WTC11 (cell line): ENCODE results near the gene PCSK2. TPM values are rescaled to one million over a fixed set of nuclear protein-coding genes. Genes with fewer than 3 reads are reported as not detected.
A peak's percentile ranks its signal among the peaks of the same experiment; 100 is the strongest.

Experiments
- ATAC-seq: fragments of 200-7000 bp; cut with Tn5 transposase; 2 replicates; pipeline ENCODE4 v1.10.0; 2021; ENCODE audit warnings: mild to moderate bottlenecking, moderate library complexity
- CTCF ChIA-PET: fragments of 300-600 bp; sonication (Branson Sonifier 250); formaldehyde crosslinking; loops from one replicate; lab custom pipeline; 2021; ENCODE audit warnings: antibody characterized with exemption; lab: Charles Lee
- POLR2A ChIA-PET: fragments of 350-600 bp; sonication (Branson Sonifier 250); formaldehyde crosslinking; loops from one replicate; lab custom pipeline; 2021; ENCODE audit warnings: antibody characterized with exemption; lab: Charles Lee
- DNase-seq: peaks from one replicate; pipeline ENCODE4 v3.0.0; 2021; ENCODE audit warnings: low spot score
- H3K27ac Mint-ChIP-seq: 2 replicates; pipeline ENCODE4 v1.8.0; 2021; ENCODE audit warnings: mixed read lengths
- H3K27me3 Mint-ChIP-seq: 2 replicates; pipeline ENCODE4 v1.8.0; 2021; ENCODE audit warnings: low read depth, mild to moderate bottlenecking, moderate library complexity, mixed read lengths
- H3K36me3 Mint-ChIP-seq: 2 replicates; pipeline ENCODE4 v1.8.0; 2021; ENCODE audit warnings: mixed read lengths
- H3K4me1 Mint-ChIP-seq: 2 replicates; pipeline ENCODE4 v1.8.0; 2022; ENCODE audit warnings: mixed read lengths
- H3K4me3 Mint-ChIP-seq: 2 replicates; pipeline ENCODE4 v1.8.0; 2021; ENCODE audit warnings: mild to moderate bottlenecking, moderate library complexity, mixed read lengths
- H3K9me3 Mint-ChIP-seq: 2 replicates; pipeline ENCODE4 v1.8.0; 2021; ENCODE audit warnings: mixed read lengths
- AFF4 ChIP-seq: sonication (generic); formaldehyde crosslinking; IDR thresholded peaks from 2 replicates; pipeline ENCODE4 v1.8.1; 2023; ENCODE audit warnings: mild to moderate bottlenecking, missing genetic modification reagents, borderline replicate concordance
- E2F4 ChIP-seq: sonication (generic); formaldehyde crosslinking; IDR thresholded peaks from 2 replicates; pipeline ENCODE4 v1.8.1; 2022; ENCODE audit warnings: low read depth, mild to moderate bottlenecking, moderate library complexity, missing genetic modification reagents, borderline replicate concordance
- E2F5 ChIP-seq: sonication (generic); formaldehyde crosslinking; IDR thresholded peaks from 2 replicates; pipeline ENCODE4 v1.8.1; 2022; ENCODE audit warnings: mild to moderate bottlenecking, moderate library complexity, missing genetic modification reagents
- ELF4 ChIP-seq: sonication (generic); formaldehyde crosslinking; IDR thresholded peaks from 2 replicates; pipeline ENCODE4 v1.8.1; 2022; ENCODE audit warnings: low read depth, mild to moderate bottlenecking, moderate library complexity, missing genetic modification reagents
- ERG ChIP-seq: fragments of 250-450 bp; sonication (Bioruptor Pico); IDR thresholded peaks from 2 replicates; pipeline ENCODE4 v1.8.0; 2021; ENCODE audit warnings: mild to moderate bottlenecking
- GRHL2 ChIP-seq: fragments of 250-450 bp; sonication (Bioruptor Pico); IDR thresholded peaks from 2 replicates; pipeline ENCODE4 v1.8.0; 2022; ENCODE audit warnings: mild to moderate bottlenecking, moderate library complexity; ENCODE audit not compliant: insufficient replicate concordance, severe bottlenecking
- HMGA2 ChIP-seq: fragments of 250-450 bp; sonication (Bioruptor Pico); IDR thresholded peaks from 2 replicates; pipeline ENCODE4 v1.4.0; 2021; ENCODE audit warnings: mild to moderate bottlenecking, moderate library complexity
- NFYB ChIP-seq: sonication (generic); formaldehyde crosslinking; conservative IDR thresholded peaks from 2 replicates; pipeline ENCODE4 v1.8.0; 2022; ENCODE audit warnings: low read depth, missing genetic modification reagents
- NR1H2 ChIP-seq: sonication (generic); formaldehyde crosslinking; IDR thresholded peaks from 2 replicates; pipeline ENCODE4 v1.9.0; 2021; ENCODE audit warnings: mild to moderate bottlenecking, moderate library complexity, missing genetic modification reagents
- PREB ChIP-seq: sonication (generic); formaldehyde crosslinking; IDR thresholded peaks from 2 replicates; pipeline ENCODE4 v1.8.1; 2022; ENCODE audit warnings: mild to moderate bottlenecking, missing genetic modification reagents, moderate library complexity, borderline replicate concordance
- RELA ChIP-seq: sonication (generic); formaldehyde crosslinking; IDR thresholded peaks from 2 replicates; pipeline ENCODE4 v1.8.1; 2022; ENCODE audit warnings: missing genetic modification reagents, mild to moderate bottlenecking, borderline replicate concordance
- SOX15 ChIP-seq: fragments of 250-450 bp; sonication (Bioruptor Pico); IDR thresholded peaks from 2 replicates; pipeline ENCODE4 v1.9.0; 2021; ENCODE audit warnings: mild to moderate bottlenecking
- ZMAT4 ChIP-seq: fragments of 250-450 bp; sonication (Bioruptor Pico); IDR thresholded peaks from 2 replicates; pipeline ENCODE4 v1.9.0; 2021; ENCODE audit warnings: mild to moderate bottlenecking
- ZNF138 ChIP-seq: sonication (generic); formaldehyde crosslinking; conservative IDR thresholded peaks from 2 replicates; pipeline ENCODE4 v1.8.1; 2022; ENCODE audit warnings: mild to moderate bottlenecking, moderate library complexity, missing genetic modification reagents
- ZNF263 ChIP-seq: sonication (generic); formaldehyde crosslinking; IDR thresholded peaks from 2 replicates; pipeline ENCODE4 v1.8.1; 2022; ENCODE audit warnings: low read depth, mild to moderate bottlenecking, moderate library complexity, missing genetic modification reagents
- ZNF281 ChIP-seq: sonication (generic); formaldehyde crosslinking; IDR thresholded peaks from 2 replicates; pipeline ENCODE4 v1.8.0; 2023; ENCODE audit warnings: mild to moderate bottlenecking, missing genetic modification reagents
- ZNF416 ChIP-seq: fragments of 250-450 bp; sonication (Bioruptor Pico); IDR thresholded peaks from 2 replicates; pipeline ENCODE4 v1.9.0; 2021; ENCODE audit warnings: mild to moderate bottlenecking, inconsistent platforms
- ZNF532 ChIP-seq: fragments of 250-450 bp; sonication (Bioruptor Pico); IDR thresholded peaks from 2 replicates; pipeline ENCODE4 v1.9.0; 2021; ENCODE audit warnings: mild to moderate bottlenecking, borderline replicate concordance
- ZNF671 ChIP-seq: fragments of 250-450 bp; sonication (Bioruptor Pico); IDR thresholded peaks from 2 replicates; pipeline ENCODE4 v1.8.0; 2021; ENCODE audit warnings: mild to moderate bottlenecking
- total RNA-seq: library from RNA; stranded (reverse); gene quantifications from 3 replicates; pipeline ENCODE4 v1.2.3, GENCODE V29; 2021

PCSK2 gene
- total RNA-seq, 1 experiment from 2014 or later, result 0.74 TPM

- no peak for ATAC-seq
- TF ChIP-seq SOX15 (CRISPR knock-in tag) (no peak), AFF4 (CRISPR knock-in tag) (no peak), RELA (CRISPR knock-in tag) (no peak), ZNF263 (CRISPR knock-in tag) (no peak), ERG (CRISPR knock-in tag) (no peak), HMGA2 (CRISPR knock-in tag) (no peak), ELF4 (CRISPR knock-in tag) (no peak), E2F5 (CRISPR knock-in tag) (no peak), NFYB (CRISPR knock-in tag) (no peak), ZNF532 (CRISPR knock-in tag) (no peak), ZNF416 (no peak), ZNF138 (CRISPR knock-in tag) (no peak), ZNF671 (CRISPR knock-in tag) (no peak), NR1H2 (CRISPR knock-in tag) (no peak), E2F4 (CRISPR knock-in tag) (no peak), ZNF281 (CRISPR knock-in tag) (no peak), PREB (CRISPR knock-in tag) (no peak), ZMAT4 (CRISPR knock-in tag) (no peak), GRHL2 (CRISPR knock-in tag) (no peak)
- Mint-ChIP-seq H3K27ac (no peak overlapping the region), H3K4me3 (peak overlapping the region; percentile 65), H3K36me3 (no peaks in the 10 kb centered on the region), H3K4me1 (peaks cover 26% of the 10 kb centered on the region), H3K27me3 (peaks cover 22% of the 10 kb centered on the region), H3K9me3 (peaks cover 8% of the 10 kb centered on the region; the same call in 1 of the 2 replicates)
- no peak for DNase-seq
- CTCF ChIA-PET, result interaction anchor here (0.9 to 2.2 kb wide), 3 partner anchors 25 to 409 kb away, joined by 3 to 11 read pairs (median 11); no protein-coding TSS in a partner anchor
- POLR2A ChIA-PET, result interaction anchor here (1.8 kb wide), 1 partner anchor 40 kb away, joined by 12 read pairs; the partner anchor contains the start of gene DSTN
These were observed 303.3 kb downstream of the PCSK2 start for GRCh38 chr20:17530153-17530552.
